H9 (cell line): ENCODE measurements around the gene ADAMTSL3. TPM values are rescaled to one million over a fixed set of nuclear protein-coding genes. Genes with fewer than 3 reads are reported as not detected.

ENCODE experiments used
- DNase-seq: peaks from one replicate; pipeline ENCODE4 v3.0.0-alpha.2; 2017
- H2AFZ ChIP-seq: one replicate; pipeline ENCODE4 v1.6.1; 2013; ENCODE audit warnings: mild to moderate bottlenecking, low read length, control low read depth, moderate library complexity
- H2AK5ac ChIP-seq: 2 replicates; pipeline ENCODE4 v1.6.1; 2013; ENCODE audit warnings: low read length, control low read depth, mixed read lengths; ENCODE audit not compliant: insufficient read length
- H2BK120ac ChIP-seq: one replicate; pipeline ENCODE4 v1.6.1; 2013; ENCODE audit warnings: low read depth, mild to moderate bottlenecking, low read length, control low read depth, inconsistent platforms; ENCODE audit not compliant: poor library complexity, severe bottlenecking
- H2BK12ac ChIP-seq: 2 replicates; pipeline ENCODE4 v1.6.1; 2013; ENCODE audit warnings: low read length, control low read depth, mixed read lengths, low read depth; ENCODE audit not compliant: insufficient read length
- H2BK15ac ChIP-seq: 2 replicates; pipeline ENCODE4 v1.6.1; 2013; ENCODE audit warnings: low read depth, low read length, control low read depth
- H2BK20ac ChIP-seq: one replicate; pipeline ENCODE4 v1.6.1; 2013; ENCODE audit warnings: low read depth, mild to moderate bottlenecking, low read length, control low read depth, inconsistent platforms; ENCODE audit not compliant: poor library complexity, severe bottlenecking
- H2BK5ac ChIP-seq: 2 replicates; pipeline ENCODE4 v1.6.1; 2013; ENCODE audit warnings: low read length, control low read depth, mixed read lengths; ENCODE audit not compliant: insufficient read length
- H3K14ac ChIP-seq: 2 replicates; pipeline ENCODE4 v1.6.1; 2013; ENCODE audit warnings: low read length, control low read depth; ENCODE audit not compliant: insufficient read depth
- H3K18ac ChIP-seq: 2 replicates; pipeline ENCODE4 v1.6.1; 2013; ENCODE audit warnings: low read depth, mild to moderate bottlenecking, mixed read lengths, low read length, control low read depth; ENCODE audit not compliant: insufficient read length
- H3K23ac ChIP-seq: 2 replicates; pipeline ENCODE4 v1.6.1; 2013; ENCODE audit warnings: low read length, control low read depth, mixed read lengths, low read depth; ENCODE audit not compliant: insufficient read length
- H3K23me2 ChIP-seq: 2 replicates; pipeline ENCODE4 v1.6.1; 2013; ENCODE audit warnings: low read depth, mild to moderate bottlenecking, mixed read lengths, low read length, control low read depth; ENCODE audit not compliant: insufficient read length, poor library complexity, severe bottlenecking
- H3K27ac ChIP-seq: 2 replicates; pipeline ENCODE4 v1.5.1; 2013; ENCODE audit warnings: low read length, control low read depth, mixed read lengths, low read depth; ENCODE audit not compliant: insufficient read length
- H3K27me3 ChIP-seq: 2 replicates; pipeline ENCODE4 v1.6.1; 2013; ENCODE audit warnings: low read length, control low read depth, inconsistent platforms; ENCODE audit not compliant: insufficient read depth
- H3K4ac ChIP-seq: 2 replicates; pipeline ENCODE4 v1.6.1; 2013; ENCODE audit warnings: low read depth, mild to moderate bottlenecking, control low read depth, inconsistent platforms, low read length, moderate library complexity
- H3K4me1 ChIP-seq: 2 replicates; pipeline ENCODE4 v1.6.1; 2013; ENCODE audit warnings: low read length, control low read depth, inconsistent platforms; ENCODE audit not compliant: insufficient read depth
- H3K4me2 ChIP-seq: 2 replicates; pipeline ENCODE4 v1.6.1; 2013; ENCODE audit warnings: low read length, control low read depth, mixed read lengths; ENCODE audit not compliant: insufficient read length, insufficient read depth
- H3K56ac ChIP-seq: 2 replicates; pipeline ENCODE4 v1.6.1; 2013; ENCODE audit warnings: low read depth, mild to moderate bottlenecking, mixed read lengths, low read length, control low read depth; ENCODE audit not compliant: insufficient read length
- H3K79me1 ChIP-seq: 2 replicates; pipeline ENCODE4 v1.6.1; 2013; ENCODE audit warnings: low read depth, mild to moderate bottlenecking, moderate library complexity, low read length, control low read depth, inconsistent platforms; ENCODE audit not compliant: insufficient read depth, poor library complexity, severe bottlenecking
- H3K79me2 ChIP-seq: 2 replicates; pipeline ENCODE4 v1.6.1; 2013; ENCODE audit warnings: low read length, control low read depth, inconsistent platforms; ENCODE audit not compliant: insufficient read depth
- H3K9ac ChIP-seq: 2 replicates; pipeline ENCODE4 v1.6.1; 2013; ENCODE audit warnings: low read length, control low read depth, mixed read lengths; ENCODE audit not compliant: insufficient read length; ENCODE audit errors: extremely low read depth
- H3K9me3 ChIP-seq: one replicate; pipeline ENCODE4 v1.6.1; 2013; ENCODE audit warnings: low read depth, low read length, inconsistent platforms; ENCODE audit not compliant: control insufficient read depth
- H3T11ph ChIP-seq: one replicate; pipeline ENCODE4 v1.6.1; 2013; ENCODE audit warnings: mild to moderate bottlenecking, low read length, control low read depth, inconsistent platforms
- H4K20me1 ChIP-seq: one replicate; pipeline ENCODE4 v1.6.1; 2013; ENCODE audit not compliant: control insufficient read depth, insufficient read length, insufficient read depth
- H4K5ac ChIP-seq: 2 replicates; pipeline ENCODE4 v1.6.1; 2013; ENCODE audit warnings: low read depth, mild to moderate bottlenecking, mixed read lengths, low read length, control low read depth; ENCODE audit not compliant: insufficient read length
- H4K8ac ChIP-seq: replicated peaks from 2 replicates; pipeline ENCODE4 v1.6.1; 2013; ENCODE audit warnings: low read length, control low read depth, mixed read lengths, low read depth; ENCODE audit not compliant: insufficient read length
- H4K91ac ChIP-seq: 2 replicates; pipeline ENCODE4 v1.6.1; 2013; ENCODE audit warnings: low read depth, mild to moderate bottlenecking, moderate library complexity, mixed read lengths, low read length, control low read depth; ENCODE audit not compliant: insufficient read length
- H3K27ac Mint-ChIP-seq, 3 experiments: 2 replicates in 2 of 3; 3 replicates in 1 of 3; pipeline ENCODE4 v1.8.0; 2020 to 2021; ENCODE audit warnings: mixed read lengths in 3 of 3, mild to moderate bottlenecking in 1 of 3, moderate library complexity in 1 of 3
- H3K27me3 Mint-ChIP-seq: 2 replicates; pipeline ENCODE4 v1.8.0; 2021; ENCODE audit warnings: low read depth, mild to moderate bottlenecking, moderate library complexity, mixed read lengths
- H3K36me3 Mint-ChIP-seq, 3 experiments: 2 replicates in 2 of 3; 3 replicates in 1 of 3; pipeline ENCODE4 v1.8.0; 2020 to 2021; ENCODE audit warnings: low read depth in 3 of 3, mixed read lengths in 3 of 3; ENCODE audit not compliant: insufficient read depth in 1 of 3
- H3K4me1 Mint-ChIP-seq, 2 experiments: 2 replicates each; pipeline ENCODE4 v1.8.0; 2020; ENCODE audit warnings: mixed read lengths in 2 of 2
- H3K4me3 Mint-ChIP-seq, 2 experiments: 2 replicates in 1 of 2; 3 replicates in 1 of 2; pipeline ENCODE4 v1.8.0; 2020 to 2021; ENCODE audit warnings: mild to moderate bottlenecking in 2 of 2, mixed read lengths in 2 of 2, moderate library complexity in 1 of 2
- H3K9me3 Mint-ChIP-seq, 2 experiments: 2 replicates in 1 of 2; 3 replicates in 1 of 2; pipeline ENCODE4 v1.8.0; 2020; ENCODE audit warnings: mild to moderate bottlenecking in 2 of 2, mixed read lengths in 2 of 2, moderate library complexity in 1 of 2
- CTCF ChIP-seq: fragments of 200-600 bp; sonication (generic); conservative IDR thresholded peaks from 3 replicates; pipeline ENCODE4 v1.8.0; 2021; ENCODE audit warnings: antibody characterized with exemption, mild to moderate bottlenecking
- WGBS: extraction: QIAGEN DNeasy Blood & Tissue Kit; methylation state at CpG from one replicate; pipeline ENCODE4 v1.1.7; 2013; ENCODE audit warnings: missing lambda C conversion rate, low lambda C conversion rate, mixed read lengths; ENCODE audit not compliant: insufficient read length; ENCODE audit errors: extremely low coverage; 5-methylcytosine and 5-hydroxymethylcytosine counted together
- total RNA-seq: library from RNA; stranded (reverse); gene quantifications from 2 replicates; pipeline ENCODE4 v1.2.1, GENCODE V29; 2021

Gene ADAMTSL3
- total RNA-seq, 1 experiment from 2014 or later: 0.39 TPM

GRCh38 chr15:83983634-83984458, 329.9 kb downstream of the ADAMTSL3 start:
- no peak overlapping the region for H3K4me3 Mint-ChIP-seq
- no CpG with 5 or more reads among the region's 4 CpGs for WGBS

More at GRCh38 chr15:83983634-83984458, 329.9 kb downstream of the ADAMTSL3 start:
- Mint-ChIP-seq H3K9me3 (peaks cover 4% of the 10 kb centered on the region in 2 experiments; a peak in 3 of 5 replicates), H3K27ac (no peak overlapping the region), H3K4me1 (peaks cover 0 to 8% of the 10 kb centered on the region in 2 experiments; a peak in 3 of 4 replicates), H3K27me3 (peaks cover 5% of the 10 kb centered on the region; the same call in 1 of the 2 replicates), H3K36me3 (peaks cover 0 to 2% (median 0%) of the 10 kb centered on the region in 3 experiments; a peak in 1 of 7 replicates)
- DNase-seq: no peak
- Histone ChIP-seq H2BK120ac (no peak overlapping the region), H3K23me2 (no peaks in the 10 kb centered on the region), H2AK5ac (no peak overlapping the region), H3K23ac (no peak overlapping the region), H2BK15ac (no peak overlapping the region), H2BK20ac (no peak overlapping the region), H3K9ac (no peak overlapping the region), H3K14ac (no peak overlapping the region), H3K27me3 (no peaks in the 10 kb centered on the region), H4K8ac (no peak overlapping the region), H3K9me3 (no peaks in the 10 kb centered on the region), H3K4me2 (no peak overlapping the region), H3K79me2 (no peaks in the 10 kb centered on the region), H3K18ac (no peak overlapping the region), H3T11ph (no peak overlapping the region), H4K20me1 (no peaks in the 10 kb centered on the region), H4K5ac (no peak overlapping the region), H3K27ac (no peak overlapping the region), H3K56ac (no peak overlapping the region), H2BK5ac (no peak overlapping the region), H2BK12ac (no peak overlapping the region), H3K4me1 (no peaks in the 10 kb centered on the region; the same call in 1 of the 2 replicates), H4K91ac (no peak overlapping the region), H3K4ac (no peak overlapping the region), H3K79me1 (no peaks in the 10 kb centered on the region), H2AFZ (no peak overlapping the region)
- no peak for TF ChIP-seq CTCF
